A549 treated with ZK216348 at 1 μM for 4 hours (cell line): ENCODE data around the gene CHRNA4. TPM values are rescaled to one million over a fixed set of nuclear protein-coding genes. Genes with fewer than 3 reads are reported as not detected.

ENCODE experiments used
- total RNA-seq: library from RNA; stranded (reverse); fragments of 200-300 nt; extraction: Qiagen RNA extraction; gene quantifications from 5 replicates; pipeline ENCODE4 v1.2.3, GENCODE V29; 2022; ENCODE audit warnings: low read depth

The CHRNA4 gene
- 0.06 to 0.63 TPM (median 0.45 TPM) in 5 replicates for total RNA-seq

DNA sequence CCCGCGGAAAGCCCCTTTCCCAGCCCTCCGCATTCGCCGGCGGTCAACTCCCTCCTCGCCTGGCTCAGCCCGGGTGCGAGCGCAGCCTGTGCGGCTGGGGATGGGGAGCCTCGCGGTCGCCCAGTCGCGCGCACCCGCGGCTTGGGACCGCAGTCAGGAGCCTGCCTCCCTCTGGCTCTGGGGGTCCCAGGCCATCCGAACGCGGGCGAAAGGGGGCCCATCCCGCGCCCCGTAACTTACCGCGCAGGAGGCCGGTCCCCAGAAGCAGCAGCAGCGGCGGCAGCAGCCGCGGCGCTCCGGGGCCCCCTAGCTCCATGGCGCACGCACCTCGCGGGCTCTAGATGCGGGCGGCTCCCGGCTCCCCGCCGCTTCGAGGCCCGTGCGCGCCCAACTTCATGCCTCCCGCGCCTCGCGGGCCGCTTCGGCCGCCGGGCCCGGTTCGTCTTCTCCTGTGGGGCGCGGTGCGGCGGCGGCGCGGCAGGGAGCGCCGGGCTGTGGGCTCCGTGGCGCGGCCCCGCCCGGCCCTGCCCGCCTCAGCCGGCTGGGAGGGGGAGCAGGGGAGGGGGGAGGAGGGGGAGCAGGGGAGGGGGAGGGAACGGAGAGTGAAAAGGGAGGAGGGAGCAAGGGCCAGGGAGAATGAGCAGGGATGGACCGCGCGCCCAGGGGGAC, at the start of gene CHRNA4:
CHRNA4 (minus strand) TSS at position 500 of the 669 bp plus-strand sequence; CDS start at position 316, 184 bp downstream.

Other genes with a start within 250 kb of the CHRNA4 start
- 41.4 to 55.7 TPM (median 51.0 TPM) in 5 replicates for gene YTHDF1, start 145.2 kb downstream of the CHRNA4 start, total RNA-seq
- 0.99 to 3.7 TPM (median 2.6 TPM) in 5 replicates for gene BIRC7, start 125.4 kb downstream of the CHRNA4 start, total RNA-seq
- gene NKAIN4, start 106.9 kb downstream of the CHRNA4 start, total RNA-seq: 4.6 to 8.9 TPM (median 5.2 TPM) in 5 replicates
- gene ARFGAP1, start 88.5 kb downstream of the CHRNA4 start, total RNA-seq: 40.7 to 94.2 TPM (median 79.4 TPM) in 5 replicates
- 0.47 to 1.3 TPM (median 0.83 TPM) in 5 replicates for gene COL20A1, start 68.2 kb downstream of the CHRNA4 start, total RNA-seq
- 0.39 to 0.87 TPM (median 0.57 TPM) in 5 replicates for gene KCNQ2, start 111.3 kb upstream of the CHRNA4 start, total RNA-seq
- 112 to 179 TPM (median 154 TPM) in 5 replicates for gene EEF1A2, start 137.7 kb upstream of the CHRNA4 start, total RNA-seq
- gene PPDPF, start 159.4 kb upstream of the CHRNA4 start, total RNA-seq: 267 to 353 TPM (median 326 TPM) in 5 replicates
- 2.4 to 4.1 TPM (median 3.6 TPM) in 5 replicates for gene PTK6, start 176.0 kb upstream of the CHRNA4 start, total RNA-seq
- gene SRMS, start 186.4 kb upstream of the CHRNA4 start, total RNA-seq: 0.18 to 0.22 TPM in 2 of 5 replicates, not detected in the others
- gene FNDC11, start 192.8 kb upstream of the CHRNA4 start, total RNA-seq: 0.09 to 0.42 TPM (median 0.22 TPM) in 4 of 5 replicates, not detected in the other
- gene HELZ2, start 212.9 kb upstream of the CHRNA4 start, total RNA-seq: 9.6 to 20.8 TPM (median 14.8 TPM) in 5 replicates